ENCODE results near the gene ARAF.

The ARAF gene

DNA sequence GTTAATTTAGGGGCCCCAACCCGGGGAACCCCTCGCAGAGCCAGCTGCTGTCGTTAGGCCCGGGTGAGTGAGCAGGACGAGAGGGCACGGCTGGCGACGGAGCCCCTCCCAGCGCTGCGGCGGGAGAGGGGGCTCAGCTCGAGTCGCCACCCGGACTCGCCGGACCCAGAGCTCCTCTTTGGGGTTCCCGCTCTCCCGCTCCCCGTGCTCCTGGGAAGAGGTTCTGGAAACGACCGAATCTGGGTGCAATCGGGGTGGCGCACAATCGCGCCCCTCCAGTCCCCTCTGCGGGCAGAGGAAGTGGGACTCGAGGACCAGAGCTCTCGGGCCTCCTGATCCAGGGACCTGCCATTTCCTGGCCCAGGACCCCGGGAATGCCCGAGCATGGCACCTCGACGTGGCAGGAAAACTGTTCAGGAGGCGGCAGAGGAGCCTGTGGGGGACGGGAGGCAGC, 37.3 kb upstream of the ARAF start:
- peak overlapping the region; percentile 64 for H3K4me3 ChIP-seq (ENCODE audit: low read depth, low read length)
- no peak for TF ChIP-seq CTCF (IDR thresholded peaks at IDR 0.05; ENCODE audit: insufficient read depth, low read depth, low read length, missing control alignments)
- no peak for DNase-seq (ENCODE audit: low read depth)

GRCh38 chrX:47529548-47529947, 31.5 kb upstream of the ARAF start:
- H3K4me3 ChIP-seq (ENCODE audit: low read depth, low read length) = no peak overlapping the region
- DNase-seq (ENCODE audit: low read depth) = no peak
- TF ChIP-seq CTCF (IDR thresholded peaks at IDR 0.05; ENCODE audit: insufficient read depth, low read depth, low read length, missing control alignments) = no peak

DNA sequence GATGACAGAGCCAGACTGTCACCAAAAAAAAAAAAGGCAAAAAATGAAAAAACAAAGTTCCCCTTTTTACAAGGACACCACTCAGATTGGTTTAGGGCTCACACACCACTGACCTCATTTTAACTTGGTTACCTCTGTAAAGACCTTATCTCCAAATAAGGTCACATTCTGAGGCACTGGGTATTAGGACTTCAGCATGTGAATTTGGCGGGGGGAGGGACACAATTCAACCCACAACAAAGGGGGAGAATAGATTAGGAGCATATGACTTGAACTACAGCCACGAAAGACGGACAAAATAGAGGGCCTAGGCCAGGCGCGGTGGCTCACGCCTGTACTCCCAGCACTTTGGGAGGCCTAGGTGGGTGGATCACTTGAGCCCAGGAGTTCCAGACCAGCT, 31.0 kb upstream of the ARAF start:
- no peak overlapping the region for H3K4me3 ChIP-seq (ENCODE audit: low read depth, low read length)
- no peak for TF ChIP-seq CTCF (IDR thresholded peaks at IDR 0.05; ENCODE audit: insufficient read depth, low read depth, low read length, missing control alignments)
- DNase-seq (ENCODE audit: low read depth) = peak; percentile 36

- H3K4me3 ChIP-seq (ENCODE audit: low read depth, low read length) = no peak overlapping the region
- no peak for DNase-seq (ENCODE audit: low read depth)
- TF ChIP-seq CTCF (IDR thresholded peaks at IDR 0.05; ENCODE audit: insufficient read depth, low read depth, low read length, missing control alignments) = no peak
Measured at GRCh38 chrX:47539860-47540259, 21.1 kb upstream of the ARAF start.

DNA sequence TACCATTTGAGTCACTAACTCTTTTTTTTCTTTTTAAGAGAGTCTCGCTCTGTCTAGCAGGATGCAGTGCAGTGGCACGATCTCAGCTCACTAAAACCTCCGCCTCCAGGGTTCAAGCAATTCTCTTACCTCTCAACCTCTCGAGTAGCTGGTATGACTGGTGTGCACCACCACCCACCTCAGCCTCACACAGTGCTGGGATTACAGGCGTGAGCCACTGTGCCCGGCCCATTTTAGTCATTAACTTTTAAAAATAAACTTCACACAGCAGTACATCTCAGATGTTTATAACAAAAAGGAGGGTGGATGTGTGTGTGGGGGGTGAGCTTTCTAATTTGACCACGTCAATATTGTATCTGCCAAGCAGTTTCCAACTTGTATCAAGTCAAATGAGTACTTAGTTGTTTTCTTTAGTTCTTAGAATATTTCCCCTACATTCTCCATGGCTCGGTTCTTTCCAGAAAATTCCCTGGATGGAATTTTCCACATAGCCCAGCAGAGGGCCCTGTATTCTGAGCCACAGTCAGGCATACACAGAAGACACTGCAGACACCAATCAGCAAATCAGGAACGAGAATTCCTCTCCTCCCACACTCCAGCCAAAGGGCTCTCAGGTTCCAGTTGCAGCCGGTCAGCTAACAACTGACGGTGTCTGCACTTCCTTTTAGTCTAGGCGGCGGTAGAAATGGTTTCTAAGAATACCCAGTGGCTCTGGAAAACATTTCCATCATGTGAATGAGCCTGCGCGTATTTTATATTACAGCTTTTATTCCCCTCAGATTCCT, 20.1 kb upstream of the ARAF start:
- H3K4me3 ChIP-seq (ENCODE audit: low read depth, low read length) = no peak overlapping the region
- DNase-seq (ENCODE audit: low read depth) = peak; percentile 18
- peak; percentile 4 for TF ChIP-seq CTCF (IDR thresholded peaks at IDR 0.05; ENCODE audit: insufficient read depth, low read depth, low read length, missing control alignments)

DNA sequence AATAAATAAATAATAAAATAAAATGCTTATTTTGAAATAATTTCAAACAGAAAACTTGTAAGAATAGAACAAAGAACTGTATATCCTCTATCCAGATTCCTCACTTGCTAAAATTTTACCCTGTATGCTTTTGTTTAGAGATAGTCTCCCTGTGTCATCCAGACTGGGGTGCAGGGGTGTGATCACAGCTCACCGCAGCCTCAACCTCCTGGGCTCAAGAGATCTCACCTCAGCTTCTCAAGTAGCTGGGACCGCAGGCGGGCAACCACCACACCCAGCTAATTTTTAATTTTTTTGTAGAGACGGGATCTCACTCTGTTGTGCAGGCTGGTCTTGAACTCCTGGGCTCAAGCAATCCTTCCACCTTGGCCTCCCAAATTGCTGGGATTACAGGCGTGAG, 17.5 kb upstream of the ARAF start:
- TF ChIP-seq CTCF (IDR thresholded peaks at IDR 0.05; ENCODE audit: insufficient read depth, low read depth, low read length, missing control alignments) = no peak
- H3K4me3 ChIP-seq (ENCODE audit: low read depth, low read length) = no peak overlapping the region
- no peak for DNase-seq (ENCODE audit: low read depth)
